HEK293 (cell line): Measurements from ENCODE around the gene VSIG8.

Source experiments
- AEBP2 ChIP-seq: fragments of 450-650 bp; formaldehyde crosslinking; IDR thresholded peaks from 2 replicates; pipeline ENCODE4 v1.5.1; 2016; ENCODE audit warnings: missing biosample characterization, missing genetic modification characterization, borderline replicate concordance
- CTCF ChIP-seq: fragments of 450-650 bp; formaldehyde crosslinking; IDR thresholded peaks from 2 replicates; pipeline ENCODE4 v1.5.1; 2016; ENCODE audit warnings: missing biosample characterization, missing genetic modification characterization
- PBX3 ChIP-seq: sonication (generic); formaldehyde crosslinking; IDR thresholded peaks from 2 replicates; pipeline ENCODE4 v1.8.1; 2022; ENCODE audit warnings: mild to moderate bottlenecking, moderate library complexity, missing genetic modification reagents
- ZNF24 ChIP-seq: fragments of 450-650 bp; formaldehyde crosslinking; IDR thresholded peaks from 2 replicates; pipeline ENCODE4 v1.5.1; 2016; ENCODE audit warnings: missing biosample characterization, missing genetic modification characterization
- ZNF335 ChIP-seq: fragments of 450-650 bp; formaldehyde crosslinking; conservative IDR thresholded peaks from 2 replicates; pipeline ENCODE4 v1.5.1; 2016; ENCODE audit warnings: missing biosample characterization, missing genetic modification characterization
- ZNF423 ChIP-seq: fragments of 450-650 bp; formaldehyde crosslinking; IDR thresholded peaks from 2 replicates; pipeline ENCODE4 v1.5.1; 2016; ENCODE audit warnings: missing biosample characterization, missing genetic modification characterization

GRCh38 chr1:159817276-159818041 lies 45.0 kb downstream of the VSIG8 start:
- TF ChIP-seq ZNF423 (tag by site-specific recombination), result no peak
- TF ChIP-seq ZNF24 (tag by site-specific recombination), result no peak
- TF ChIP-seq PBX3 (CRISPR knock-in tag), result no peak
- no peak for TF ChIP-seq CTCF (tag by site-specific recombination)
- no peak for TF ChIP-seq AEBP2
- no peak for TF ChIP-seq ZNF335
